OCI-LY7 (cell line): ENCODE measurements around the gene RAX. TPM values are rescaled to one million over a fixed set of nuclear protein-coding genes. Genes with fewer than 3 reads are reported as not detected.

Source experiments
- BruUV-seq: library from RNA; stranded (reverse); fragments of 400-500 nt; replicated peaks from 2 replicates; lab custom pipeline; 2021; lab: Mats Ljungman, UMichigan
- CTCF ChIA-PET: fragments of 300-600 bp; sonication (Branson Sonifier 250); formaldehyde crosslinking; loops from one replicate; lab custom pipeline; 2022; ENCODE audit warnings: antibody characterized with exemption; ENCODE audit not compliant: unreplicated experiment; lab: Charles Lee
- POLR2A ChIA-PET: fragments of 300-600 bp; sonication (Branson Sonifier 250); formaldehyde crosslinking; loops from one replicate; lab custom pipeline; 2022; ENCODE audit warnings: antibody characterized with exemption; lab: Charles Lee
- DNase-seq: peaks from one replicate; pipeline ENCODE4 v3.0.0-alpha.2; 2015; ENCODE audit warnings: low spot score
- H2AFZ ChIP-seq: fragments of 200-600 bp; sonication (generic), shearing (Covaris generic); 2 replicates; pipeline ENCODE4 v1.6.1; 2014; ENCODE audit warnings: mild to moderate bottlenecking, antibody characterized with exemption, low read length, moderate library complexity
- H3K27ac ChIP-seq: fragments of 200-600 bp; sonication (generic); 2 replicates; pipeline ENCODE4 v1.5.1; 2014; ENCODE audit warnings: mixed run types, low read depth, mild to moderate bottlenecking, moderate library complexity, low read length, inconsistent platforms; ENCODE audit not compliant: poor library complexity, severe bottlenecking
- H3K36me3 ChIP-seq: fragments of 200-600 bp; sonication (generic); 2 replicates; pipeline ENCODE4 v1.6.1; 2014; ENCODE audit warnings: mild to moderate bottlenecking, antibody characterized with exemption, low read length, moderate library complexity, mixed read lengths; ENCODE audit not compliant: insufficient read depth
- H3K4me1 ChIP-seq: fragments of 200-600 bp; sonication (generic); 2 replicates; pipeline ENCODE4 v1.5.1; 2014; ENCODE audit warnings: mild to moderate bottlenecking, low read length; ENCODE audit not compliant: insufficient read depth, poor library complexity, severe bottlenecking
- H3K4me2 ChIP-seq: fragments of 200-600 bp; sonication (generic); 2 replicates; pipeline ENCODE4 v1.6.1; 2014; ENCODE audit warnings: mild to moderate bottlenecking, low read length
- H3K4me3 ChIP-seq: fragments of 200-600 bp; sonication (generic); 2 replicates; pipeline ENCODE4 v1.5.1; 2014; ENCODE audit warnings: mild to moderate bottlenecking, low read depth, low read length; ENCODE audit not compliant: poor library complexity, severe bottlenecking
- H3K79me2 ChIP-seq: fragments of 200-600 bp; sonication (generic); 2 replicates; pipeline ENCODE4 v1.6.1; 2016; ENCODE audit warnings: low read depth, mild to moderate bottlenecking, low read length, moderate library complexity, mixed read lengths; ENCODE audit not compliant: insufficient read depth
- H3K9me2 ChIP-seq: fragments of 200-600 bp; sonication (generic); 2 replicates; pipeline ENCODE4 v1.6.1; 2016; ENCODE audit warnings: mild to moderate bottlenecking, low read length, mixed read lengths; ENCODE audit not compliant: insufficient read depth
- H3K9me3 ChIP-seq: fragments of 200-600 bp; sonication (generic); 2 replicates; pipeline ENCODE4 v1.6.1; 2014; ENCODE audit warnings: mild to moderate bottlenecking, mixed run types, low read length, mixed read lengths
- H4K20me1 ChIP-seq: fragments of 200-600 bp; sonication (generic); 2 replicates; pipeline ENCODE4 v1.6.1; 2014; ENCODE audit warnings: mild to moderate bottlenecking, antibody characterized with exemption, low read length, moderate library complexity, mixed read lengths; ENCODE audit not compliant: insufficient read depth
- EZH2phosphoT487 ChIP-seq: fragments of 200-600 bp; sonication (generic); IDR thresholded peaks from 2 replicates; pipeline ENCODE4 v1.6.1; 2018; ENCODE audit warnings: low read depth, borderline replicate concordance, mild to moderate bottlenecking, mixed run types, antibody characterized with exemption, low read length, moderate library complexity, mixed read lengths
- intact Hi-C: fragments of 100-400 bp; cut with micrococcal nuclease; formaldehyde crosslinking; loops from one replicate; pipeline ENCODE4 v1.10.0; 2022; ENCODE audit not compliant: unreplicated experiment
- total RNA-seq, 2 experiments: library from RNA; depleted of rRNA in 1 of 2; stranded (reverse); fragments of >200 nt in 1 of 2; shearing (Covaris generic) in 1 of 2; gene quantifications; 2 replicates each; pipeline ENCODE4 v1.2.3, GENCODE V29; 2014 to 2022
- TF ChIP-seq, protein P1 (sequence below): fragments of 200-600 bp; sonication (generic); conservative IDR thresholded peaks from 2 replicates; pipeline ENCODE4 v1.5.1; 2014; ENCODE audit warnings: mild to moderate bottlenecking, antibody characterized with exemption, low read length, moderate library complexity, mixed read lengths

The RAX gene
- total RNA-seq, 2 experiments from 2014 or later: not detected

DNA sequence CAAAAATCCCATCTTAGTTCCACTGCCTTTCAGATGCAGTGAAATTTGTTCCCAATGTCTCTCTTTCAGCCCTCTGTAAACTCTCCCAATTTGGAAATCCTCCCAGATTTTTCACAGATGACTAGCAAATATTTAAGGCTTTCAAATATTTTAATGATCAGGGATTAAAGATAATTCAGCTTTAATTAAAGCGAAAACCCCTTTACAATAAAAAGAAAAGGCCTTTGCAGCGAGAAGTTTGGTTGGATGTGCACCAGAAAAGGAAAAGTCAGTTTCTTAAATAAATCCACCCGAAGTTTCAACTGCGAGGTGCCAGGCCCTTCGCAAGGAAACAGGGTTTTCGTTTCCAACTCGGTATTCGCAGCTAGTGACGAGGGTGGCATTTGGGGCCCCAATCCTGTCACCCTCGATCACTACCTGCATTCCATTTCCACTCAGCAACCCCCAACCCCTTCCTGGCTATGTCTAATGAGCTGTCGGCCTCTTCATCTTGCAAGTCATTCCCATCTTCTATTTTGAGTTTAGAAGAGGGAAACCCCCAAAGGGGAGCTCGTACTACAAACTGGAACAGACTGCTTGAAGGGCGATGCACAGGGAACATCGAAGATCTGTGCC lies 1.5 kb downstream of the RAX start:
- DNase-seq: no peak
- Histone ChIP-seq H4K20me1 (no peaks in the 10 kb centered on the region), H3K9me2 (no peaks in the 10 kb centered on the region), H3K36me3 (no peaks in the 10 kb centered on the region), H3K4me1 (no peaks in the 10 kb centered on the region), H3K79me2 (no peaks in the 10 kb centered on the region), H3K27ac (no peak overlapping the region), H3K4me3 (no peak overlapping the region), H2AFZ (no peak overlapping the region), H3K9me3 (no peaks in the 10 kb centered on the region), H3K4me2 (no peak overlapping the region)
- no TSS peak for BruUV-seq
- ChIA-PET POLR2A (no interaction called here), CTCF (no interaction called here)
- no peak for TF ChIP-seq EZH2phosphoT487
- TF ChIP-seq, protein P1, sequence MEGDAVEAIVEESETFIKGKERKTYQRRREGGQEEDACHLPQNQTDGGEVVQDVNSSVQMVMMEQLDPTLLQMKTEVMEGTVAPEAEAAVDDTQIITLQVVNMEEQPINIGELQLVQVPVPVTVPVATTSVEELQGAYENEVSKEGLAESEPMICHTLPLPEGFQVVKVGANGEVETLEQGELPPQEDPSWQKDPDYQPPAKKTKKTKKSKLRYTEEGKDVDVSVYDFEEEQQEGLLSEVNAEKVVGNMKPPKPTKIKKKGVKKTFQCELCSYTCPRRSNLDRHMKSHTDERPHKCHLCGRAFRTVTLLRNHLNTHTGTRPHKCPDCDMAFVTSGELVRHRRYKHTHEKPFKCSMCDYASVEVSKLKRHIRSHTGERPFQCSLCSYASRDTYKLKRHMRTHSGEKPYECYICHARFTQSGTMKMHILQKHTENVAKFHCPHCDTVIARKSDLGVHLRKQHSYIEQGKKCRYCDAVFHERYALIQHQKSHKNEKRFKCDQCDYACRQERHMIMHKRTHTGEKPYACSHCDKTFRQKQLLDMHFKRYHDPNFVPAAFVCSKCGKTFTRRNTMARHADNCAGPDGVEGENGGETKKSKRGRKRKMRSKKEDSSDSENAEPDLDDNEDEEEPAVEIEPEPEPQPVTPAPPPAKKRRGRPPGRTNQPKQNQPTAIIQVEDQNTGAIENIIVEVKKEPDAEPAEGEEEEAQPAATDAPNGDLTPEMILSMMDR: no peak
- intact Hi-C loops: no loop called here

DNA sequence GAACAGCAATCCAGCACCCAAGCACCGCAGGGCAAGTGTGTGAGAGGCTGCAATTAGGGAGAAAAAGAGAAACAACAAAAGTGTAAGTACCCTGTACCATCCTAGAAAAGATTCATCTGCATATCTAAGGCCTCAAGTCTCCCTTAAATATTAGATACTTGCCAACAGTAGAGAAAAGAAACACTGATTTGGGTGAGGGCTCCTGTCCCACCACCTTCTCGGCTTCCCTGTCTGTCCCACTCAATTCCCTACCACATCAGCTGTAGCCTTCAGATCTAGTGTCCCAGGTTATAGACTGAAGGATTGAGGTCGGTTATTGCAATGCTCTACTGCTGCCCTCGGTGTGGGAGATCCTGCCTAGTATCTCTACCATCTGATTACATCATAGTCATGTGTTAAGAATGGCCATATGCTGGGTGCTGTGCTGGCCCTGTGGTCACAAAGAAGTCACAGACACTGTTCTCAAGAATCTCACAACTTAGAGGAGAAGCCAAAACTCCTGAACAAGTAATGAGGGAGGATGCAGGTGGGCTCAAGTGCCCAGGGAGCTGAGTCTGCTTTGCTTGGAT lies 2.5 kb downstream of the RAX start:
- Histone ChIP-seq H2AFZ (no peak overlapping the region), H3K27ac (no peak overlapping the region), H3K9me3 (no peaks in the 10 kb centered on the region), H3K4me2 (no peak overlapping the region), H3K36me3 (no peaks in the 10 kb centered on the region), H3K9me2 (no peaks in the 10 kb centered on the region), H3K4me3 (no peak overlapping the region), H4K20me1 (no peaks in the 10 kb centered on the region), H3K4me1 (no peaks in the 10 kb centered on the region), H3K79me2 (no peaks in the 10 kb centered on the region)
- ChIA-PET CTCF (no interaction called here), POLR2A (interaction anchor here (0.6 kb wide), 1 partner anchor 69 kb away, joined by 3 read pairs; no protein-coding TSS in a partner anchor)
- no peak for DNase-seq
- intact Hi-C loops: no loop called here
- TF ChIP-seq EZH2phosphoT487: no peak
- TF ChIP-seq, protein P1: no peak
- no TSS peak for BruUV-seq

DNA sequence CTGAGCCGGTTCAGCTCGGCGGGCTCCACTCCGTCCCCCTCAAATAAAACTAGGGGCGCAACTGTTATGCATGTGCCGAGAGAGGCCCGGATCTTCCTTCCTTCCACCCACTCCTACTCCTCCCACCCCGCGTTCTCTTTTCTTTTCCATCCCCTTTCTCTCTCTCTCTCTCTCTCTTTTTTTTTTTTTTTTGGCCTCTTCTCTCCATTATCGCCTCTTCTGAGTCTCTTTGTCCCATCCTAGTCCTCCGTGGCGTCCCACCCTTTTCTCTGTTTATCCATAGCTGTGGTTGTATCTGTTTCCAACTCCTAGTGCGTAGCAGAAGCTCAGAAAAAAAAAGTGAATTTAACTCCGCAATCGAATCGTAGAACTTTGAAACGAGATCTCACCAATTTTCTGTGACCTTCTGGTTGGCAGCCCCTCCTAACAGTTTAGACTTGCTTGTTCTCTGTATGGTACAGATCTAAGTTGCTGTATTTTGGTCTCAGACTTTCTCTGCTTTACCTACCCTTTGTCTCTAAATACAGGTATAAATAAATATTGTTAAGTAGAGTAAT lies 3.6 kb downstream of the RAX start:
- no peaks in the 10 kb centered on the region for H3K9me3 ChIP-seq
- no peak overlapping the region for H3K27ac ChIP-seq
- ChIA-PET POLR2A (no interaction called here), CTCF (no interaction called here)
- intact Hi-C loops: no loop called here
- no TSS peak for BruUV-seq
- no peak overlapping the region for H3K4me2 ChIP-seq
- no peaks in the 10 kb centered on the region for H3K79me2 ChIP-seq
- H3K9me2 ChIP-seq: no peaks in the 10 kb centered on the region
- no peaks in the 10 kb centered on the region for H4K20me1 ChIP-seq
- no peak overlapping the region for H3K4me3 ChIP-seq
- H3K36me3 ChIP-seq: no peaks in the 10 kb centered on the region
- DNase-seq: no peak
- no peak overlapping the region for H2AFZ ChIP-seq
- H3K4me1 ChIP-seq: no peaks in the 10 kb centered on the region
- no peak for TF ChIP-seq EZH2phosphoT487
- TF ChIP-seq, protein P1: no peak
